A172 (cell line): ENCODE measurements around the gene SNAPC5. TPM values are rescaled to one million over a fixed set of nuclear protein-coding genes. Genes with fewer than 3 reads are reported as not detected.
"Not testable (repeated sequence)": the region's sequence is repeated elsewhere in the genome, so short reads cannot be mapped to it uniquely, and the experiment has no call there.

ENCODE experiments used
- DNase-seq: peaks from one replicate; pipeline ENCODE4 v3.0.0-alpha.2; 2015; ENCODE audit warnings: low spot score
- total RNA-seq: library from RNA; depleted of rRNA; stranded (reverse); fragments of >200 nt; shearing (Covaris generic); gene quantifications from 2 replicates; pipeline ENCODE4 v1.2.3, GENCODE V29; 2014; rRNA removed

Gene SNAPC5, protein sequence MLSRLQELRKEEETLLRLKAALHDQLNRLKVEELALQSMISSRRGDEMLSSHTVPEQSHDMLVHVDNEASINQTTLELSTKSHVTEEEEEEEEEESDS
- 30.1 and 33.5 TPM in 2 replicates for total RNA-seq

DNA sequence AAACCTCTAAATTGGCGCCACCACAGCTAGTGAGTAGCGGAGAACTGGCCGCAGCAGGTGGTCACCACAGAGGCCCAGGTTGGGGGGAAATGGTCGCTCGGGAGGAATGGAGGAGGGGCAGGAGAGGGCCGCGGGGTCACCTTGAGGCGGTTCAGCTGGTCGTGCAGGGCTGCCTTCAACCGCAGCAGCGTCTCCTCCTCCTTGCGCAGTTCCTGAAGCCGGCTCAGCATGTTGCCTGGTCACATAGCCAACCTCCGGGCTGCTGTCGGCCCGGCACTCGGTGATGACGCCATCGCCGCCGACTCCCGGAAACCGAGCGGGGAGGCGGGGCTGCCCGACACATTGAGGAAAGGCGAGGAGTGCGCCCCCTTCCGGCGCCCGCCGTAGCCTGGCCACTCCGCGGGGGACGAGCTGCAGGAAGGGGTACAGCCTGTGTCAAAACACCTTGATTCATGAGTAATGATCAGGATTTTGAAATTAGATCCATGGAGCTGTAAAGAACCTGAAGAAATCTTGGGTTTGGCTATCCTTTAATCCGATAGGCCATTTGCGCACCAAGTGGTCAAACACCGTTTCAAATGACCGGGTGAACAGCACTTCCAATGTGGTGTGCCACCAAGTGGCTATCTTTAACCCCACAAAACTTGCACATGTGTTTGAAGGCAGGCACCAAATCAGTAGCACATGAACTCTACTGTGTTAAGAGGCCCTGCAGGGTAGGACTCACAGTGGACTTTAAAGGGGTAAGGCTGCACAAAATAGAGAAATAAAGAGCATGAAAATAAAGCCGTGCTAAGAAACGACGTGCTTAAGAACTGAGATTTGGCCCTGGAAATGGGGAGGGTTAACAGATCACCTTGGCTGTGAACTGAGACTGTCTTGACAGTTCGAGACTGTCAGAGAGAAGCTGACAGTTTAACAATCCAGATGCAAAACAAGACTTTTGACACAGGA is at the start of gene SNAPC5:
SNAPC5 (minus strand) TSS at position 261 of the 954 bp plus-strand sequence; CDS start at position 230, 31 bp downstream.
- DNase-seq, result peak; percentile 80

DNA sequence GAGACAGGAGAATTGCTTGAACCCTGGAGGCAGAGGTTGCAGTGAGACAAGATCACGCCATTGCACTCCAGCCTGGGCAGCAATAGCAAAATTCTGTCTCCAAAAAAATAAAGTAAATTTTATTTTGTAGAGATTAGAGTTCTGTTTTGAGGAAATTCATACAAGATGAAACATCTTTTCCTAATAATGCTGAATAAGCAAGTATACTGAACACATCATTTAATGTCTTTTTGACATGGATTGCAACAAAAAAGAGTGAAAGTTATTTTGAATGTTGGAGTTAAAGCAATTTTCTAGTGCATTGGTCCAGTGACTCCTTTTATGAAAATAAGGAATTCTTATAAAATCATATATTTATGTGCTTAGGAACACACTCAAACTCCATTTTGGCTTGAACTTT is 47.7 kb upstream of the SNAPC5 start:
- no peak for DNase-seq

DNA sequence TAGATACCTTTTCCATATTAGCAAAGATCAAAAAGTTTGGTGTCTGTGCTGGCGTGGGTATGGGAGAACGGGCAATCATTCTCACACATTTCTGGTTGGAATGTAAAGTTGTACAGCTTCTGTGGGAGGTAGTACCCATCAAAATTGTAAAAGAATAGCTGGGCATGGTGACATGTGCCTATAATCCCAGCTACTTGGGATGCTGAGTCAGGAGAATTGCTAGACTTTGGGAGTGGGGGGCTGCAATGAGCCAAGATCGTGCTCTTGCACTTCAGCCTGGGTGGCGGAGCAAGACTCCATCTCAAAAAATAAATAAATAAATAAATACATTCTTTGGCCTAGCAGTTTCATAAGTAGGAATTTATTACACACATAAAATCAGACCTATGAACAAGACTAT is 45.3 kb upstream of the SNAPC5 start:
- DNase-seq, result no peak

DNA sequence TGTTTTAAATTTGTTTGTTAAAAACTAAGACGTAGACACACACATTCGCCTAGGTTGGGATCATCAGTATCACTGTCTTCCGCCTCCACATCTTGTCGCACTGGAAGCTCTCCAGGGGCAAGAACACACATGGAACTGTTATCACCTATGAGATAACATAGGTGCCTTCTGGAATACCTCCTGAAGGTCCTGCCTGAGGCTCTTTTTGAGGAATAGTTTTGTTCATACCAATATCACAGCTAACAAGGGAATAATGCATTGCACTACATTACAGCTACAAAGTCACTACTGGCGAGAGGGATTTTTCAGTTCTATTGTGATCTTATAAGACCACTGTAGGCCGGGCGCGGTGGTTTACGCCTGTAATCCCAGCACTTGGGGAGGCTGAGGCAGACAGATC is 37.5 kb upstream of the SNAPC5 start:
- no peak for DNase-seq

DNA sequence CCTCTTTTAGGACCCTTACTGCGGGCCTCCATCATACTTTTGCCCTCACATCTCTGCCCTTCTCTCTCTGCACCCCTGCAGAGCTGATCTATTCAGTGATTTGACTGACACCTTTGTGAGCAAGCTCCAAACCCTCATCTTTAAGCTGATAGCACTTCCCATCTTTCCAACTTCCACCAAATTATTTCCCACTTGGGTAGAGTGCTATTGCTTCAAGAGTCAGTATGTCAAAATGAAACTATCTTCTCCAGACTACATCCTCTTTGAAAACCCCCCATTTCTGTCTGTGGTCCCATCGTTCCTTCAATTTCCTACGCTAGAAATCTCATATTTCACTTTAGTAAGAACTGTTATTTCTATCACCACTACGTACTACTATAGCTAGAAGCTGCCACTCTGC is 27.3 kb upstream of the SNAPC5 start:
- DNase-seq, result no peak

DNA sequence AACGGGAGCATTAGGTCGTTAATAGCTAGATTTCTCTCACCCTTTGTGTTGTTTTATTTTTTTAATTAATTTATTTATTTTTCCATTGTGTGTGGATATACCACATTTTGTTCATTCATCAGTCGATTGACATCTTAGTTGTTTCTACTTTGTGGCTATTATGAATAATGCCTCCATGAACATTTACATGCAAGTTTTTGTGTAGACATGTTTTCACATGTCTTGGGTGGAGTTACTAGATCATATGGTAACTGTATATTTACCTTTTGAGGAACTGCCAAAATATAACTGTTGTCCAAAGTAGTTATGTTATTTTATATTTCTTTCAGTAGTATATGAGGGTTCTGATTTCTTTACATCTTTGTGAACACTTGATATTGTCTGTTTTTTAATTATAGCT is 26.4 kb upstream of the SNAPC5 start:
- DNase-seq, result no peak

DNA sequence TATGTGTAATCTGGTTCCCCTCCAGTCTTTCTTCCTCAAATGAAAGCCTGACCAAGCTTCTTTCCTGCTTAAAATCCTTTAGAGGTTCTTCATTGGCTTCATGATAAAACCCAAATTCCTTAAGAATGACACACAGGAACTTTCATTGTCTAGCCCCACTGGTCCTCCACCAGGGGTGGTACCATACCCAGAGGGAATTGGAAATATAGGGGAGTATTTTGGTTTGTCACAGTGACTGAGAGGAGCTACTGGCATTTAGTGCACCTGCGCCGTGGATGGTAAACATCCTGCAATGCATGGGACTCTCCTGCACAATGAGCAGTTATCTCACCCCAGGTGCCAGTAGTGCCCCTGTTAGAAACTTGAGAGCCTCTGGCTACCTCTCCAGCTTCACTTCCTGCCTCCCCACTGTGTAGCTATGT is 18.4 kb upstream of the SNAPC5 start:
- DNase-seq, result peak; percentile 35

DNA sequence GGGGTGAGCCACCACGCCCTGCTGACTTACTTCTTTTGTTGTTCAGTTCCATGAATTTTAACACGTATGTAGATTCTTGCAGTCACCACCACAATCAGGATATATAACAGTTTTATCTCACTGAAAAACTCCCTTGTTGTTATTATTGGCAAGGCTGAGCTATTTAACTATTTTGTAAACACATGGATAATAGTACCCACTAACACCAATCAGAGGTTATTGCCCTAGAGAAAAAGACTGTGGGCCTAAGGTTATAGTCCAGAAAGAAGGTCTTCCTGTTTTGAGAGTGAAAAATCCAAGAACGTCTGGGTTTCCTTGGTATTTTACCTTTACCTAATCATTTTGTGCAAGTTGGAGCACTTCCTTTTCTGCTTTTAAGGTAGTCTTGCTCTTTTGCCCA is 17.0 kb upstream of the SNAPC5 start:
- no peak for DNase-seq

DNA sequence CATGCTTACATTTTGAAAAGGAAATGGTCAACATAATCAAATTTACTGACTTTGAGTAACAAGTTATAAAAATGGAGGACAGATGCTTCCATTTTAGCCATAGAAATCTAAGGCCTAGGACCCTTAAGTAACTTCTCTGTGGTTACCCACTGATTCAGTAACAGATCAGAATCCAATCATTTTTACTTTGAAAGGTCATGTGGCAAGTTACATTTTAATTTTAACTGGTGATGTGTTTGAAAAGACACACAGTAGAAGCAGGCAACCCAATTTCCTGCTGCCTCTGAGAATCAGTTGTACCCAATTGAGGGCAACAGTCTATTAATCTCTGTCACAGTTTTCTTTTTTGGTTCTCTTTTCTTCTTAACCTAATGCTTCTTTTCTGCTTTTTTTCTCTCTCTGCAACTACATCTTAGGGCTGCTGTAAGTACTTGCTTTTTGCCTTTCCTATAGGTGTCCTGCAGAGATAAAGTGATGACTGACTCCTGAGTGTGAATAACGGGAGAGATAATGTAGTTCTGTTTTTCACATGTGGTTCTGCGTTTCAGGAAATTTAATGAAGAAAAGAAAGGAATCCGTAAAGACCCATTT is 10.8 kb upstream of the SNAPC5 start:
- no peak for DNase-seq

DNA sequence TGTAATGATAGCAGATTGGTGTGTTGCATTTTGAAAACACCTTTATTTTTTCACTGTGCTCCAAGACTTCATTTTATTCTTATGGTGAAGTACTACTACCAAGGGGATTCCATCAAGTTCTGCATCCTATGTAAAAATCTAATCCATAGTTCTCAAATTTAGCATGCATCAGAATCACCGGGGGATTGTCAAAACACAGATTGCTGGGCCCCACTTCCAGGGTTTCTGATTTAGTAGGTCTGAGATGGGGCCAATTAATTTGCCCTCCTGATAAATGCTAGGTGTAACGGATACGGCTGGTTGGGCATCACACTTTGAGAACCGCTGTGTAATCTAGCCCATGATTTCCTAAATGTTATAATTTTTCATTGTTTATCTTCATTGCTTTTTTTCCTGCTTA is 8.3 kb upstream of the SNAPC5 start:
- DNase-seq, result no peak

DNA sequence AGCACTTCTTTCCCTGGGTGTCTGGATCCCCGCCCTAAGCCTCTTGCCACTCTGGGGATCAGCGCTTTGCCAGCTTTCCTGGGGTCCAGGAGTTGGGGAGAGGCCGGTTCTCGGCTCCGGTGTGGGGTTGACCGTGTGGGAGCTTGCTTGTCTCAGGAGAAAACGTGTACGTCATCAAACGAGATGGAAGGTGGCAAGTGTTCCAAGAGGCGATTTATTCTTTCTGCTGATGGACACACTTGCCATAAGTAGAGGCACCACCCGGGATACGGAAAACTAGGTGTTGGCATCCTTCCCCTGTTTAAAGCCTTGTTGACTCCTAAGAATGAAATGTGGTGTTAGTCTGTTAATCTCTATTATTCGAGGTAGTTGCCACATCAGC is 7.9 kb upstream of the SNAPC5 start:
- DNase-seq, result no peak

DNA sequence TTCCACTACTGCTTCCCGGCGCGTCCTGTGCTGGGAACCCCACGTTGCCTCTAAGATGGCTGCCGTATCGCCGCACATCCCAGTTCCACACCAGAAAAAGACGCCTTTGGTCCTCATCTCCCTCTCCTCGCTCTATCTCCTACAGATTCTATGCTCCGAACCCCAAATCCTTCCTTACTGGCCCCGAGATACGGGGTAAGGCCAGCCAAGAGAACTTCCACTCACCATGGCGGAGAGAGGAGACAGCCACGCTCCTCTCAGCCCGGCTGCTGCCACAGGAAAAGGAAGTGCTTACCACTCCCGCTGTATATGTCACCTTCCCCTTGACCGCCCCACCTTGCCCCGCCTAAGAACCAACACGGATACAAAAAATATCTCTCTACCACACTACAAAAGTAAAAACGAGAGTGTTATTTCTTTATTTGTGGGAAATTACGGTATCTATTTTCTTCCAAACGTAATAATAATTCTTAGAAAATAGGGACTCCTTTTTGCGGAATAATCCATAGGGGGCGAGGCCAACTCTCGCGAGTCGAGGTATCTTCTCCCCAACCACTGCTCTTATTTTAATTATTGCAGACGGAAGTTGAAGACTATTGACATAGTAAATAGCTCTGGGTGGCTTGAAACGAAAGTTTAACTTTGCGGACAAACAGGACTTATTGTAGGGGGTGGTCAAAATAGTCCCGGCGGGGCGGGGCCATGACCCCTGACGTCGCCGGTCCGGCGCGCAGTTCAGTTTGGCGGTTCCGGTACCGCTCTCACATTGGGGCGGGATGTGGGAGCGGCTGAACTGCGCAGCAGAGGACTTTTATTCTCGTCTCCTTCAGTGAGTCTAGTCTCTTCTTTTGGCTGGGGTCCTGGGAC is 7.2 kb upstream of the SNAPC5 start, which contains the start of the genes RPL4 and ZWILCH:
RPL4 (minus strand) TSS at position 293 of the 867 bp plus-strand sequence; CDS start at position 228, 65 bp downstream.
ZWILCH (plus strand) TSS at position 764 of the 867 bp plus-strand sequence; CDS start at position 777, 13 bp downstream.
- DNase-seq, result peak; percentile 81

DNA sequence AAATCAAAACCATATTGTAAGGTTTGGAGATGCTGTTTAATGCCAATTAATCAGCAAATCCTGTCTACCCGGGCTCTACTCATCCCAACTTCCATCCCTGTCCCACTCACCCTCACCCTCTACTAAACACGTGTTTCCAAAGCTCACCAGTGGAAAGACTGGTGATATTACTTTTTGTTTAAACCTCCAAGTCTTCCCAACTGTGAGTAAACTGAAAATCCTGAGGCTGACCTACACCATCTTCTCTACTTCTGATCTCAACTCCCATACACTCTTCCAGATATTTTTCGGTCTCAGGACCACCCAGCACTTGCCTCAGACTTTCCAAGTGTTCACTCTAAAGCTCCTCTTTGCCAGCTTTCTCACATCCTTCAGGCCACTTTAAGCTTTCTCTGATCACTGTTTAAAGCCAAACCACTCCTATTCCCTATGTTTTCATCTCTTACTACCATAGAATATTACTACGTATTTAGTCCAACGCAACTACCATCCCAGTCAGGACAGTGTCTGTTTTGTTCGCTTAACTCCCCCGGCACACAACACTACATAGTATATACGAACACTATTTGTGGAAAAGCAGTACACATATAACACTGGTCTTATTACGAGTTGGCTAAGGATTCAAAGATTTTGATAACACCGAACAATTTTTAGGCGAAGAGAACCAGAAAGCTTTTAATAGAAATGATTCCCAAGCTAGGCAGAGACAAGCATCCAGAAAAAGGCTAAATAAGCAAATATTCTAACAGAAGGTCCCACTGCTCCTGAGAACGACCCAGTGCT is 6.4 kb upstream of the SNAPC5 start:
- DNase-seq, result no peak

DNA sequence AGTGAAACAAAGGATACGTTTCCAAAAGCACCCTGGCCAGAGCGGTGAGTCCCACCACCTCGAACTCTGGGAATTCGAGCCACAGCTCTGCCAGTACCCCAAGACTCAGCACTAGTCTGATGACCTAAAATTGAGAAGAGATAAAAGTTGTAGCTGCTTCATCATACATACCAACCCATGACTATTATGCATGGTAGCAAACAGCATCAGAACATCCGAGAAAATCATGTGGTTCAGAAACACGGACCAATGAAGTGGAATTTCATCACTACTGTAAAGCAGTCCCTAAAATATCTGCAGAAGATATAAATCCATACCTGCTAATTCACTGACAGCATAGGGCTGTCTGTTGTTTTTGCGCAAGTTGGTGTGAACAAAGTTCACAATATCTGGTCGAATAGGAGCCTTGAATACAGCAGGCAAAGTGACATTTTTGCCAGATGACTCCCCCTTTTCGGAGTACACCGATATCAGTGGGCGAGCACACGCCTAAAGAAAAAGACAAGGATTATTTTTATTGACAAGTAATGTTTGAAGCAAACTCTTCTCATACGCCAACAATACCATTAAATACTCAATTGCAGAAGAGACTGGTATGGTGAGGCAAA is 5.6 kb upstream of the SNAPC5 start:
- DNase-seq, result not testable (repeated sequence)

DNA sequence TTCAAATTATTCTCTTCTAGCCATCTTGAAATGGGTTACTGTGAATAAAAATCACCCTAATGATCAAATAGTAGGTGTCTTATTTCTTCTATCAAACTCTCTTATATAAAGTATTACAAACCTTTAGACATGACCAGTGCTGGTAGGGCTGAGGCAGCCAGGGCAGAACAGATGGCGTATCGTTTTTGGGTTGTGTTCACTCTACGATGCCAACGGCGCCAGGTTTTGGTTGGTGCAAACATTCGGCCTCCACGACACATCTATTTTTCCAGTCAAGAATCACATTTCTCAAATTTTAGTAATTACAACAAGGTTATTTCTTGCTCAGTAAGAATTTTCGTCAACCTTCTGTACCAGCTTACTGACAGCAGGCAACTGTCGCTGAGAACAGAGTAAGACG is 4.9 kb upstream of the SNAPC5 start:
- no peak for DNase-seq

DNA sequence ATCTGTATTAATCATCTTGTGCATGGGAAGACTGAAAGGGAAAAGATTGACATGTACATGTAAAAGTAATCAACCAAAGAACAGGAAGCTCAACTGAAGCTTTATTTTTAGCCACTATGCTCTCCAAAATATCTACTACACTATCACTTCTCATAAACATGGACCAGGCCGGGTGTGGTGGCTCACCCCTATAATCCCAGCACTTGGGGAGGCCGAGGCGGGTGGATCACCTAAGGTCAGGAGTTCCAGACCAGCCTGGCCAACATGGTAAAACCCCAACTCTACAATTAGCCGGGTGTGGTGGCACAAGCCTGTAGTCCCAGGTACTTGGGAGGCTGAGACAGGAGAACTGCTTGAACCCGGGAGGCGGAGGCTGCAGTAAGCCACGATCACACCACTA is 2.8 kb upstream of the SNAPC5 start:
- not testable (repeated sequence) for DNase-seq

DNA sequence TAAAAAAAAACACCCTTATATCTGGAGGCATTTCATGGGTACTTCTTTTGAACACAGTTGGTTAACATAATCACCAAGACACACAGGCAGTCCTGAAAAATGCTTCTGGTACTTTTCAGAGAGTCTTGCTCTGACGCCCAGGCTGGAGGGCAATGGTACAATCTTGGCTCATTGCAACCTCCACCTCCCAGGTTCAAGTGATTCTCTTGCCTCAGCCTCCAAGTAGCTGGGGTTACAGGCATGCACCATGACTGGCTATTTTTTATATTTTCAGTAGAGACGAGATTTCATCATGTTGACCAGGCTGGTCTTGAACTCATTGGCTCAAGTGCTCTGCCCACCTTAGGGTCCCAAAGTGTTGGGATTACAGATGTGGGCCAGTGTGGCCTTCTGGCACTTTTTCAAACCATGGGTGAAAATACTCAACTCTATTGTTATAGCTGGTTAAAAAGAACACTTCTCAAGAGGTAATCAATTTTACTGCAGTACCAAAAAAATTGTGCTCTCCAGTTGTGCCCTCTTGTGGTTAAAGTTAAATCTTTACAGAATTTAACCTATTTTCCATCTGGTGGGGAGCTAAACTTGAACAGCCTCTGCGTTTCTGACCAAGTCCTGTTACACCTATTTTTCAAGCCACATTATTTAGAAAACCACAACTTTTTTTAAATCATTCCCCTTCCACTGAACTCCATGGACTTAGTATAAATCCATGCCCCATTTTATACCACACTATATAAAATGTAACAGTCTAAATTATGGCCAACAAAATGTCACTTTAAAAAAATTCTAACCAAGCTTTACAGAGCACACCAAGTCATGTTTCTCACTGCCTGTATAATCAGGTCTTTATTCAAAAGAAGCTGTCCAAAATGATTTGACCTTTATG is 1.2 kb upstream of the SNAPC5 start:
- no peak for DNase-seq

DNA sequence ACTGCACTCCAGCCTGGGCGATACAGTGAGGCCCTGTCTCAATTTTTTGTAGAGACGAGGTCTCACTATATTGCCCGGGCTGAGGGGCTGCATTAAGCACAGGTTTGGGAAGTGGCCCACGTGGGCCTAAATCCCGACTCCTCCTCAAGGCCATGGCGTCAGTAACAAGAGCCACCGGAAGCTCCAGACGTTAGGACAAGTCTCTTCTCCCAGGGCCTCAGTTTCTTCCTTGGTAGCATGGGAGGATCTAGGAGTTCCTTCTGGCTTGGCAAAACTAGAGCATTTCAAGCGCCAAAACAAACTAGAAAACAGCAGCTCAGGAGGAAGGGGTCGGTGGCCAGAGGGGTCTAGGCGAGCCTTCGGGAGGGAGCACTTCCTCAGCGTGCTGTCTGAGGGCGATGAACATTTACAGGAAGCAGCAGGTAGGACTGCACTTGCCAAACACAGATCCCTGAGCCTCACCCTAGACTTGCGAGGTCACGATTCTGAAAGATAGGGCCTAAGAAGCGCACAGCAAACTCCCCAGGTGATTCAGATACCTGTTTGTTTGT is 536 bp downstream of the SNAPC5 start:
- no peak for DNase-seq

DNA sequence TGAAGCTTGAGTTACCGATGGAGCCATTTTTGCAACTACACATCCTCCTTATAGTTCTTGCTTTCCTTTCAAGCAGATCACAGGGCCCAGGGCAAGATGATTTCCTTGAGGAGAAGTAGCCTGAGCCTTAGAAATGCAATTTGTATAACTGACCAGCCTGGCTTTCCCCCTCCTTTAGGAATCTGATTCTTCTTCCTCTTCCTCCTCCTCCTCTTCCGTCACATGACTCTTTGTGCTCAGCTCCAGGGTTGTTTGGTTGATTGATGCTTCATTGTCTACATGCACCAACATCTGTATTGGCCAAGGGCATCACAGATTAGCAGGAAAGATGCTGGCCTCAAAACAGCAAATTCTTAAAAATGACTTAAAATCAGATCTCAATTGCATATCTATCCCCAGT is 3.3 kb downstream of the SNAPC5 start:
- no peak for DNase-seq
